Activated CD8-positive, alpha-beta memory T cell treated with anti-CD3 and anti-CD28 coated beads for 36 hours (primary cell): ENCODE data around the gene ADORA1. TPM values are rescaled to one million over a fixed set of nuclear protein-coding genes. Genes with fewer than 3 reads are reported as not detected.

Experiments
- CTCF ChIA-PET: fragments of 350-600 bp; sonication (Branson Sonifier 250); formaldehyde crosslinking; loops from one replicate; lab custom pipeline; 2021; ENCODE audit warnings: antibody characterized with exemption; lab: Charles Lee
- POLR2A ChIA-PET: fragments of 350-600 bp; sonication (Branson Sonifier 250); formaldehyde crosslinking; loops from one replicate; lab custom pipeline; 2021; ENCODE audit warnings: antibody characterized with exemption; lab: Charles Lee
- total RNA-seq, 2 experiments: library from RNA; stranded (reverse); gene quantifications; one replicate each; pipeline ENCODE4 v1.2.3, GENCODE V29; 2021

Gene ADORA1
- total RNA-seq, 2 experiments from 2014 or later: not detected

GRCh38 chr1:203188686-203189232 is 61.2 kb downstream of the ADORA1 start:
- CTCF ChIA-PET: no interaction called here
- POLR2A ChIA-PET: no interaction called here

- ChIA-PET CTCF (no interaction called here), POLR2A (no interaction called here)
These were observed 62.4 kb downstream of the ADORA1 start for GRCh38 chr1:203189951-203190352.

DNA sequence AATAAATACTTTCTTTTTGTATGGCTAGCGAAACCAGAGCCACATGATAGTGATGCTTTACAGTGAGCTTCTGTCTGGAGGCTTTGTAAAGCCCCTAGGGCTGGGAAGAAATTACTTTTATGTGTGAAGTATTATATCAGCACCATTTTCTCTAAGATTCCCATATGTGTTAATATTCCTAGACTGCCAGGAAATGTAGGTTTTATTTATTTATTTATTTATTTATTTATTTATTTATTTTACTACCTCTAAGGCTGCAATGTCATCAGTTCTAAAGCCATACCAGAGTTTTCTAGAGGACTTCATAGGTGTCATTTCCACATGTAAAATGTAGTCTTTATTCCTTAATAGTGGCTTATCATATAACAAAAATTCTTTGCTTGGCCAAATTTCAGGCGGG is 63.4 kb downstream of the ADORA1 start:
- CTCF ChIA-PET: no interaction called here
- POLR2A ChIA-PET: no interaction called here

DNA sequence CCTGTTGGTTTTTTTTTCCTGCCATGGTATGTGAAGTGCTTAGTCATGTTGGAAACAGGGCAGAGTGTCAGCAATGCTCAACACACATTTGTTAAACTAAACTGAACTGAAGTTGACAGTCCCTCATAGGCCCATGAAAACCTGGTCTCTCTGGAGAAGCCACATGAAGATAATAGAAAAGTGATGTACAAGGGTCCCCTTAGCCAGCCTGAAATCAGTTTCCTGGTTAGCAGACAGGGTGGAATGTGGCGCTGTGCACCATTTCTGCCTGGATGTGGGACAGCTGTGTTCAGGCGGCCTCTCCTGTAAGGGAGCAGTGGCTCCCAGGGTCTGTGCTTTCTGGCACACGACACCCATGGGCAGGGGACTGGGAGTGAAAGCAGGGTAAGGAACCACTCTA is 68.8 kb downstream of the ADORA1 start:
- ChIA-PET POLR2A (no interaction called here), CTCF (interaction anchor here (1.4 kb wide), 1 partner anchor 157 kb away, joined by 4 read pairs; no protein-coding TSS in a partner anchor)

- ChIA-PET POLR2A (no interaction called here), CTCF (no interaction called here)
These were observed 70.1 kb downstream of the ADORA1 start for GRCh38 chr1:203197625-203198024.

DNA sequence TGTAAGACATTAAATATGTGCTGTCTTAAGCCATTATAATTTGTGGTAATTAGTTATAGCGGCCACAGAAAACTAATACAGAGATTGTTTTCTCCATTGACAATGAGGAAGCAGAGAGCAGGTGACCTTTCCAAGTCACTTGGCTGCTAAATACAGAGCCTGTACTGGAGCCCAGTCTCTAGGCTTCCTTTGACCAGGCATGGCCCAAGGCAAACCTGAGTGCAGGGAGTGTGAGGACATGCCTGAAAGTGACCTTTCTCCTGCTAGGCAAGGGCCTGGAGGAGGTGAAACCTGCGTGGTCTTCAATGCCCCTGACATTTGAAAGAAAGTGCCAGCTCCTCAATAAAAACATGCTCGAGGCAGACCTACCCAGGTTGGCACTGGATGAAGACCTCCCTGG is 71.5 kb downstream of the ADORA1 start:
- POLR2A ChIA-PET: interaction anchor here (0.6 kb wide), 1 partner anchor 528 kb away, joined by 3 read pairs; no protein-coding TSS in a partner anchor

DNA sequence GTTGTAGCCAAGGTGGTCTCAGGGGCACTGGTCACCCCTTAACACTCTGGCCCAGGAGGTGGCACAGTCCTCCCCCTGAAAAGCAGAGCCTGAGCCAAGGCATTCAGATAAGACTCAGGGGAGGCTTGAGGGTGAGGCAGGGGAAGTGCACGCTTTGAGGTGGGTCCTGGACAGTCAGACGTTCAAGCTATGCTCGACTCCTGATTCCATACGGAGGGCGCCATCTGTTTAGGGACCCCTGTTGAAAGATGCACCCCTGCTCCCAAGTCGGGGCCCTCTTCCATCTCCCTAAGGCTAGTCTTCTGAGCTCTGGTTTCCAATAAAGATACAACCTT is 71.9 kb downstream of the ADORA1 start:
- ChIA-PET POLR2A (no interaction called here), CTCF (interaction anchor here (1.7 kb wide), 1 partner anchor 160 kb away, joined by 8 read pairs; no protein-coding TSS in a partner anchor)

More for the DNA sequence above, 71.5 kb downstream of the ADORA1 start:
- CTCF ChIA-PET: no interaction called here

- CTCF ChIA-PET: interaction anchor here (1.7 kb wide), 1 partner anchor 161 kb away, joined by 8 read pairs; no protein-coding TSS in a partner anchor
- POLR2A ChIA-PET: no interaction called here
These were observed 72.5 kb downstream of the ADORA1 start for GRCh38 chr1:203199816-203200571.

DNA sequence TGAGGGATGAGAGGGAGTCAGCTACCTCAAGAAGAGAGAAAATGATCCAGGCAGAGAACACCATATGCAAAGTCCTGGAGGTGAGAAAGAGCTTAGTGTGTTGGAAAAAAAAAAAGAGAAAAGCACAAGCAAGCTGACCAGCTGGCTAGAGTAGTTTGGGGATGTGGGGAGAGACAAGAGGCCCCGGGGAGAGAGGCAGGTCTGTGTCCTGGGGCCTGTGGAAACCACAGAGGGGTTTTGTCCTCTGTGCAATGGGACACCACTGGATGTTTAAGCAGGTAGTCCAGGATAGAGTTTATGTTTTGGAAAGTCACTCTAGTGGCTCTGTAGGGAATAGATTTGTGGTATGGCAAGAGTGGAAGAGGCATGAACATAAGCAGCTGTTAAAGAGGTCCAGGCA is 73.4 kb downstream of the ADORA1 start:
- POLR2A ChIA-PET: no interaction called here
- CTCF ChIA-PET: interaction anchor here (1.7 kb wide), 1 partner anchor 161 kb away, joined by 8 read pairs; no protein-coding TSS in a partner anchor

DNA sequence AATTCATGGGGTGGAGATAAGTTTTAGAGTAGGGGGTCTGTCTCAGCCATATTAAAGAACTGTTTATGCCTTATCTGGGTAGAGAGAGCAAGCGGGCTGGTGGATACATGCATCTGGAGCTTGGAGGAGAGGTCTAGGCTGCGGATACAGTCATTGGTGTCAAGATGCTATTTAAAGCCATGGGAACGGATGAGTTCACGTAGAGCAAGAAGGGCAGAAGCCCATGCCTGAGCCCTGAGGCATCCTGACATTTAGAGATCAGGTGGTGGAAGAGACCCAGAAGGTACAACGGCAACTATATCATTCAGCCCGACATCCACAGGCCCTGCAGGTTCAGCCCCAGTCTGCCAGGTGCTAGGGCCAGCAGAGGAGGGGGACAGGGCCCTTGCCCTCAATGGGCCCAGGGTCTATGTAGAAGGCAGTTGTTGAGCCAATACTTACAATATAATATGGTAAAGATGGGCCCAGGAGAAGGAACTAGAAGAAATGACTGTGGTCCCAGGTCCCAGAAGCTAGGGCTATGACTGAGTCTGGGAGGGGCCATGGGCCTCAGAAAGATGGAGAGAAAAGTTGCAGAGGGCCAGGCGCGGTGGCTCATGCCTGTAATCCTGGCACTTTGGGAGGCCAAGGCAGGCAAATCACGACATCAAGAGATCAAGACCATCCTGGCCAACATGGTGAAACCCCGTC is 74.1 kb downstream of the ADORA1 start:
- ChIA-PET POLR2A (no interaction called here), CTCF (no interaction called here)

- CTCF ChIA-PET: interaction anchor here (0.6 to 2.8 kb wide), 2 partner anchors 14 to 112 kb away, joined by 5 to 9 read pairs; no protein-coding TSS in a partner anchor
- POLR2A ChIA-PET: no interaction called here
These were observed 75.1 kb downstream of the ADORA1 start for GRCh38 chr1:203202431-203203245.

DNA sequence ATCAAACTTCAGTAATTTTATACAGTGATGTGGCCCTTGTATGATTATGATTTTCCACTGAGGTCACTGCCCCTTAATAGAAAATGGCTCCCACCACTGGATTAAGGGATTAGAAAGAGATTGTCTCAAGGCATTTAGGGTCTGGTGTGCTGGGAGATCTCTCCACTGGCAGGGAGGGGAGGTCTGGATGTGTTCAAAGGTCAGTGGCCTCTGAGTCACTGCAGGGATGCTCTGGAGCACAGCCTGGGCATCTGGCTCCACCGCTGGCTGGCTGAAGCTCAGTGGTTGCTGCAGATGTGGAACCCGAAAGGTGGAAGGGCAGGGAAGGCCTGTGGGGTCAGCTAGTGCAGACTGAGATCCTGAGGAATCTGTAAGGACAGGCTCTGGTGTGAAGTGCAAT is 77.2 kb downstream of the ADORA1 start:
- ChIA-PET CTCF (interaction anchor here (2.8 kb wide), 1 partner anchor 12 kb away, joined by 9 read pairs; no protein-coding TSS in a partner anchor), POLR2A (no interaction called here)

GRCh38 chr1:203206129-203206687 is 78.7 kb downstream of the ADORA1 start:
- ChIA-PET CTCF (no interaction called here), POLR2A (no interaction called here)

- POLR2A ChIA-PET: no interaction called here
- CTCF ChIA-PET: interaction anchor here (1.1 kb wide), 1 partner anchor 8 kb away, joined by 4 read pairs; no protein-coding TSS in a partner anchor
These were observed 80.2 kb downstream of the ADORA1 start for GRCh38 chr1:203207751-203208150.

DNA sequence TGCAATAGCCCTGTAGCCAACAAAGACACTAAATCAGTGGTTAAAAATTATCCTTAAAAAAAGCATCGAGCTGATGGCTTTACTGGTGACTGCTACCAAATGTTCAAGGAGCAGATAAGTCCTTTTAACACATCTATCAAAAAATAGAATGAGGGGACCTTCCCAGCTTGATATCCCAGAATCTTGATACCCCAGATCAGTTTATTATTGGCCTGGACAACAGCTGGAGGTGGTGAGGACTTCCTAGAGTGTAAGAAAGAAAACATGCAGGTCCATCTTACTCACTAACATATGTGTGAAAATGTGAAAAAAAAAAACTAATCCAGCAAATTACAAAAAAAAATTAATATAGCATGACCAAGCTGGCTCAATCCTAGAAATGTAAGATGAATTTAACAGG is 80.7 kb downstream of the ADORA1 start:
- CTCF ChIA-PET: interaction anchor here (1.1 kb wide), 1 partner anchor 8 kb away, joined by 4 read pairs; no protein-coding TSS in a partner anchor
- POLR2A ChIA-PET: no interaction called here

- ChIA-PET CTCF (interaction anchor here (1.5 kb wide), 1 partner anchor 171 kb away, joined by 6 read pairs; no protein-coding TSS in a partner anchor), POLR2A (no interaction called here)
These were observed 82.8 kb downstream of the ADORA1 start for GRCh38 chr1:203210350-203210749.

- POLR2A ChIA-PET: no interaction called here
- CTCF ChIA-PET: interaction anchor here (1.5 kb wide), 1 partner anchor 171 kb away, joined by 6 read pairs; no protein-coding TSS in a partner anchor
These were observed 83.5 kb downstream of the ADORA1 start for GRCh38 chr1:203210988-203211387.

DNA sequence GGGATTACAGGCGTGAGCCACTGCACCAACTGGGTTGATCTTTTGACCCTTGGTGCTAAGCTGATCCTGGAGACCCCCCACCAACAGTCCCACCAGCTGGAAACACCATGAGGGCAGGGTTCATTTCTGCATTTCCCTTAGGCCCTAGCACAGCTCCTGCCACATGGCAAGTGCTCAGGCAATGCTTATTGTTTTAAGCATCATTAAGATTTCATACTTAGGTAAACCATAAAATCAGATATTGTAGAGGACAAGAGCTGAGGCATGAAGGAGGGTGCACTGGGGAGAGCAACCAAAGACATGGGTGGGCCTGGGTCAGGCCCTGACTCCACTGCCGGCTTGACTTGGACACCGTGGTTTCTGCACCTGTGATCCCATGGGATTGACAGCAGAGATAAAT is 84.3 kb downstream of the ADORA1 start:
- POLR2A ChIA-PET: no interaction called here
- CTCF ChIA-PET: interaction anchor here (1.5 kb wide), 1 partner anchor 172 kb away, joined by 6 read pairs; no protein-coding TSS in a partner anchor

- POLR2A ChIA-PET: no interaction called here
- CTCF ChIA-PET: no interaction called here
These were observed 85.6 kb downstream of the ADORA1 start for GRCh38 chr1:203213126-203213525.
